OCI-LY1 (cell line): ENCODE data around the gene CX3CL1.

Experiments
- EZH2 ChIP-seq: fragments of 200-600 bp; sonication (generic), shearing (Covaris generic); IDR thresholded peaks from 2 replicates; pipeline ENCODE4 v1.8.0; 2017; ENCODE audit warnings: borderline replicate concordance, mixed run types, mild to moderate bottlenecking, antibody characterized with exemption, low read length, moderate library complexity, mixed read lengths
- TF ChIP-seq, protein P1 (sequence below): fragments of 200-600 bp; sonication (generic), shearing (Covaris generic); IDR thresholded peaks from 2 replicates; pipeline ENCODE4 v1.5.1; 2017; ENCODE audit warnings: mild to moderate bottlenecking, antibody characterized with exemption, low read length, moderate library complexity, mixed read lengths

DNA sequence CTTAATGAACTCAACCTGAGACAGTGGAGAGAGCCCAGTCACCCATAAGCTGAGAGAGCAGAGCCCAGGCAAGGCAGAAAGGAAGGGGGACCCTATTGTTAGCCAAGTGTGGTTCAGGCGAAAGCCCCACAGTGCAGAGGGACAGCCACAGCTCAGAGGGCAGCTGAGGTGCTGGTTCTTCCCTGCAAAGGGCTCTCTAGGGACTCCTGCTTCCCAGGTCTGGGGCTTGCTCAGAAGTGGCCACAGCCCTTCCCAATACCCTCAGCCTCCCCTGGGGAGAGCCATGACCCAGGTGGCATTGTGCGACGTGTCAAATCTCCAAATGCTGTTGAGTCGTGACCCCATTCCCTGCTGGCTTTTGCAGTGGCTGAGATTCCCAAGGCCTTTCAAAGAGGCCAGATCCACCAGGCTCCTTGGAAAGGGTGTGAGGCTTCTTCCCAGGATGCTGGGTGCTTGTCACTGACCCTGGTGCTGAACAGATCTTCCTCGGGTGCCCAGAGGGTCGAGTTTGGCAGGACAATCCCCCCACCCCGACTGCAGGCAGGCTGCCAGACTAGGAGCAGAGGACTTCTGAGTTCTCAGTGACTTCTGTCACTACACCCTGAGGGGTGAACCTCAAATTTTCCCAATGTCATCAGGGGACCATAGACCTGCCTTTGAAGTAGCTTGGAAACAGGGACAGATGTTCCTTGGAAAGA, 29.8 kb downstream of the CX3CL1 start:
- TF ChIP-seq, protein P1, sequence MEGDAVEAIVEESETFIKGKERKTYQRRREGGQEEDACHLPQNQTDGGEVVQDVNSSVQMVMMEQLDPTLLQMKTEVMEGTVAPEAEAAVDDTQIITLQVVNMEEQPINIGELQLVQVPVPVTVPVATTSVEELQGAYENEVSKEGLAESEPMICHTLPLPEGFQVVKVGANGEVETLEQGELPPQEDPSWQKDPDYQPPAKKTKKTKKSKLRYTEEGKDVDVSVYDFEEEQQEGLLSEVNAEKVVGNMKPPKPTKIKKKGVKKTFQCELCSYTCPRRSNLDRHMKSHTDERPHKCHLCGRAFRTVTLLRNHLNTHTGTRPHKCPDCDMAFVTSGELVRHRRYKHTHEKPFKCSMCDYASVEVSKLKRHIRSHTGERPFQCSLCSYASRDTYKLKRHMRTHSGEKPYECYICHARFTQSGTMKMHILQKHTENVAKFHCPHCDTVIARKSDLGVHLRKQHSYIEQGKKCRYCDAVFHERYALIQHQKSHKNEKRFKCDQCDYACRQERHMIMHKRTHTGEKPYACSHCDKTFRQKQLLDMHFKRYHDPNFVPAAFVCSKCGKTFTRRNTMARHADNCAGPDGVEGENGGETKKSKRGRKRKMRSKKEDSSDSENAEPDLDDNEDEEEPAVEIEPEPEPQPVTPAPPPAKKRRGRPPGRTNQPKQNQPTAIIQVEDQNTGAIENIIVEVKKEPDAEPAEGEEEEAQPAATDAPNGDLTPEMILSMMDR: no peak
- TF ChIP-seq EZH2: no peak
